OCI-LY1 (cell line): Measurements from ENCODE around the gene NLE1.
"Not testable (repeated sequence)": the region's sequence is repeated elsewhere in the genome, so short reads cannot be mapped to it uniquely, and the experiment has no call there.

Source experiments
- H2AFZ ChIP-seq: fragments of 200-600 bp; sonication (generic), shearing (Covaris generic); 2 replicates; pipeline ENCODE4 v1.6.0; 2014; ENCODE audit warnings: antibody characterized with exemption, mild to moderate bottlenecking, low read length
- H3F3A ChIP-seq: fragments of 200-600 bp; sonication (generic), shearing (Covaris generic); 2 replicates; pipeline ENCODE4 v1.6.0; 2014; ENCODE audit warnings: mild to moderate bottlenecking, antibody characterized with exemption, low read length, moderate library complexity; ENCODE audit not compliant: insufficient read depth
- H3K27ac ChIP-seq: fragments of 200-600 bp; sonication (generic); 2 replicates; pipeline ENCODE4 v1.5.1; 2014; ENCODE audit warnings: low read length, mixed run types, mild to moderate bottlenecking, low read depth; ENCODE audit not compliant: poor library complexity, severe bottlenecking
- H3K27me3 ChIP-seq: fragments of 200-600 bp; sonication (generic); 2 replicates; pipeline ENCODE4 v1.6.0; 2014; ENCODE audit warnings: antibody characterized with exemption, mild to moderate bottlenecking, low read length, moderate library complexity; ENCODE audit not compliant: insufficient read depth
- H3K36me3 ChIP-seq: fragments of 200-600 bp; sonication (generic); 2 replicates; pipeline ENCODE4 v1.6.1; 2014; ENCODE audit warnings: mild to moderate bottlenecking, antibody characterized with exemption, low read length, moderate library complexity, mixed read lengths; ENCODE audit not compliant: insufficient read depth
- H3K4me1 ChIP-seq: fragments of 200-600 bp; sonication (generic); 2 replicates; pipeline ENCODE4 v1.5.1; 2014; ENCODE audit warnings: mild to moderate bottlenecking, low read length, moderate library complexity; ENCODE audit not compliant: insufficient read depth, severe bottlenecking
- H3K4me2 ChIP-seq: fragments of 200-600 bp; sonication (generic), shearing (Covaris generic); 2 replicates; pipeline ENCODE4 v1.6.1; 2014; ENCODE audit warnings: low read length
- H3K4me3 ChIP-seq: fragments of 200-600 bp; sonication (generic); 2 replicates; pipeline ENCODE4 v1.5.1; 2014; ENCODE audit warnings: low read length, low read depth, mild to moderate bottlenecking, mixed read lengths; ENCODE audit not compliant: poor library complexity, severe bottlenecking
- H3K79me2 ChIP-seq: fragments of 200-600 bp; shearing (Covaris generic); 2 replicates; pipeline ENCODE4 v1.6.1; 2016; ENCODE audit warnings: mixed run types, low read length, mixed read lengths; ENCODE audit not compliant: insufficient read depth
- H3K9ac ChIP-seq: fragments of 200-600 bp; sonication (generic), shearing (Covaris generic); 2 replicates; pipeline ENCODE4 v1.6.1; 2014; ENCODE audit warnings: mild to moderate bottlenecking, low read length, mixed read lengths
- H3K9me2 ChIP-seq: fragments of 200-600 bp; sonication (generic), shearing (Covaris generic); 2 replicates; pipeline ENCODE4 v1.6.1; 2014; ENCODE audit warnings: low read depth, mild to moderate bottlenecking, low read length, mixed read lengths
- H3K9me3 ChIP-seq: fragments of 200-600 bp; shearing (Covaris generic); 2 replicates; pipeline ENCODE4 v1.6.1; 2014; ENCODE audit warnings: low read length, mixed read lengths
- H4K20me1 ChIP-seq: fragments of 200-600 bp; sonication (generic), shearing (Covaris generic); 2 replicates; pipeline ENCODE4 v1.6.0; 2016; ENCODE audit warnings: mild to moderate bottlenecking, low read length; ENCODE audit not compliant: insufficient read depth
- CTCF ChIP-seq: fragments of 200-600 bp; sonication (generic), shearing (Covaris generic); IDR thresholded peaks from 2 replicates; pipeline ENCODE4 v1.5.1; 2017; ENCODE audit warnings: mild to moderate bottlenecking, antibody characterized with exemption, low read length, moderate library complexity, mixed read lengths
- EZH2 ChIP-seq: fragments of 200-600 bp; sonication (generic), shearing (Covaris generic); IDR thresholded peaks from 2 replicates; pipeline ENCODE4 v1.8.0; 2017; ENCODE audit warnings: borderline replicate concordance, mixed run types, mild to moderate bottlenecking, antibody characterized with exemption, low read length, moderate library complexity, mixed read lengths

NLE1 gene

GRCh38 chr17:35184274-35184673 is 42.2 kb upstream of the NLE1 start:
- Histone ChIP-seq H3F3A (no peaks in the 10 kb centered on the region), H3K9me2 (no peaks in the 10 kb centered on the region), H3K27ac (no peak overlapping the region), H3K9ac (no peak overlapping the region), H3K36me3 (no peaks in the 10 kb centered on the region), H2AFZ (no peak overlapping the region), H3K79me2 (no peaks in the 10 kb centered on the region), H4K20me1 (no peaks in the 10 kb centered on the region), H3K9me3 (no peaks in the 10 kb centered on the region), H3K27me3 (no peaks in the 10 kb centered on the region; the same call in 1 of the 2 replicates), H3K4me3 (no peak overlapping the region), H3K4me2 (no peak overlapping the region), H3K4me1 (no peaks in the 10 kb centered on the region)
- no peak for TF ChIP-seq CTCF
- TF ChIP-seq EZH2: no peak

- H3K9me3 ChIP-seq: no peaks in the 10 kb centered on the region
- no peak overlapping the region for H3K4me2 ChIP-seq
- TF ChIP-seq CTCF (no peak), EZH2 (no peak)
- H3K4me3 ChIP-seq: no peak overlapping the region
- H2AFZ ChIP-seq: no peak overlapping the region
- H3K79me2 ChIP-seq: no peaks in the 10 kb centered on the region
- H3F3A ChIP-seq: no peaks in the 10 kb centered on the region
- H3K9ac ChIP-seq: no peak overlapping the region
- H3K27me3 ChIP-seq: no peaks in the 10 kb centered on the region; the same call in 1 of the 2 replicates
- H3K9me2 ChIP-seq: no peaks in the 10 kb centered on the region
- no peaks in the 10 kb centered on the region for H3K4me1 ChIP-seq
- no peaks in the 10 kb centered on the region for H3K36me3 ChIP-seq
- no peaks in the 10 kb centered on the region for H4K20me1 ChIP-seq
- H3K27ac ChIP-seq: no peak overlapping the region
Observed at GRCh38 chr17:35183332-35183731, 41.2 kb upstream of the NLE1 start.

GRCh38 chr17:35179379-35179778 is 37.3 kb upstream of the NLE1 start:
- H3K4me2 ChIP-seq, H3K4me1 ChIP-seq, H4K20me1 ChIP-seq, H3K9me3 ChIP-seq, H3K27ac ChIP-seq, H3K27me3 ChIP-seq, H3K36me3 ChIP-seq, H3K9me2 ChIP-seq, H3K79me2 ChIP-seq, H3F3A ChIP-seq, H2AFZ ChIP-seq, H3K9ac ChIP-seq, H3K4me3 ChIP-seq: not testable (repeated sequence)

GRCh38 chr17:35176897-35177296 is 34.8 kb upstream of the NLE1 start:
- no peak overlapping the region for H3K4me2 ChIP-seq
- no peak overlapping the region for H3K27ac ChIP-seq
- H3K9ac ChIP-seq: no peak overlapping the region
- no peaks in the 10 kb centered on the region for H3F3A ChIP-seq
- H3K9me3 ChIP-seq: no peaks in the 10 kb centered on the region
- TF ChIP-seq EZH2: no peak
- TF ChIP-seq CTCF: no peak
- H3K4me3 ChIP-seq: no peak overlapping the region
- no peak overlapping the region for H2AFZ ChIP-seq
- no peaks in the 10 kb centered on the region for H3K27me3 ChIP-seq
- H4K20me1 ChIP-seq: no peaks in the 10 kb centered on the region
- no peaks in the 10 kb centered on the region for H3K79me2 ChIP-seq
- no peaks in the 10 kb centered on the region for H3K4me1 ChIP-seq
- no peaks in the 10 kb centered on the region for H3K36me3 ChIP-seq
- H3K9me2 ChIP-seq: no peaks in the 10 kb centered on the region
